ENCODE results near the gene BCL2L1.

BCL2L1 gene

DNA sequence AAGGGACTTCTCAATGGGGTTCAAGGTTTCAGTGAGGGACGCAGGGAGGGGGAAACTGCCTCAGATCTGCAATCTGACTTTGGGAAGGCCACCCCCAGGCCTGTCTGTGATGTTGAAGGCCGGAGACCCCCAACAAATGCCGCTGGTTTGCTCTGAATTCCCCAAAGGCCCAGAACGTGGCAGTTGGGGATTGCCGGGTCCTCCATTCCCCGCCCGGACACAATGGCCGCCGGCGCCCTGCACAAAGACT is 326 bp upstream of the BCL2L1 start:
- peak overlapping the region; percentile 96 for H3K27ac ChIP-seq
- peak overlapping the region; percentile 83 to 100 for H3K4me3 ChIP-seq (ENCODE audit: low read depth in 1 of 2, low read length in 1 of 2)
- peaks cover 68 to 71% of the 10 kb centered on the region in 2 experiments for H3K4me1 ChIP-seq (ENCODE audit: control insufficient read depth in 1 of 2, insufficient read depth in 1 of 2, low read depth in 1 of 2, low read length in 1 of 2)
- H3K9me3 ChIP-seq, result no peaks in the 10 kb centered on the region
- no peaks in the 10 kb centered on the region for H3K27me3 ChIP-seq
- TF ChIP-seq, protein P1, sequence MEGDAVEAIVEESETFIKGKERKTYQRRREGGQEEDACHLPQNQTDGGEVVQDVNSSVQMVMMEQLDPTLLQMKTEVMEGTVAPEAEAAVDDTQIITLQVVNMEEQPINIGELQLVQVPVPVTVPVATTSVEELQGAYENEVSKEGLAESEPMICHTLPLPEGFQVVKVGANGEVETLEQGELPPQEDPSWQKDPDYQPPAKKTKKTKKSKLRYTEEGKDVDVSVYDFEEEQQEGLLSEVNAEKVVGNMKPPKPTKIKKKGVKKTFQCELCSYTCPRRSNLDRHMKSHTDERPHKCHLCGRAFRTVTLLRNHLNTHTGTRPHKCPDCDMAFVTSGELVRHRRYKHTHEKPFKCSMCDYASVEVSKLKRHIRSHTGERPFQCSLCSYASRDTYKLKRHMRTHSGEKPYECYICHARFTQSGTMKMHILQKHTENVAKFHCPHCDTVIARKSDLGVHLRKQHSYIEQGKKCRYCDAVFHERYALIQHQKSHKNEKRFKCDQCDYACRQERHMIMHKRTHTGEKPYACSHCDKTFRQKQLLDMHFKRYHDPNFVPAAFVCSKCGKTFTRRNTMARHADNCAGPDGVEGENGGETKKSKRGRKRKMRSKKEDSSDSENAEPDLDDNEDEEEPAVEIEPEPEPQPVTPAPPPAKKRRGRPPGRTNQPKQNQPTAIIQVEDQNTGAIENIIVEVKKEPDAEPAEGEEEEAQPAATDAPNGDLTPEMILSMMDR (IDR thresholded peaks at IDR 0.05), result no peak
- peaks cover 10% of the 10 kb centered on the region for H3K36me3 ChIP-seq

DNA sequence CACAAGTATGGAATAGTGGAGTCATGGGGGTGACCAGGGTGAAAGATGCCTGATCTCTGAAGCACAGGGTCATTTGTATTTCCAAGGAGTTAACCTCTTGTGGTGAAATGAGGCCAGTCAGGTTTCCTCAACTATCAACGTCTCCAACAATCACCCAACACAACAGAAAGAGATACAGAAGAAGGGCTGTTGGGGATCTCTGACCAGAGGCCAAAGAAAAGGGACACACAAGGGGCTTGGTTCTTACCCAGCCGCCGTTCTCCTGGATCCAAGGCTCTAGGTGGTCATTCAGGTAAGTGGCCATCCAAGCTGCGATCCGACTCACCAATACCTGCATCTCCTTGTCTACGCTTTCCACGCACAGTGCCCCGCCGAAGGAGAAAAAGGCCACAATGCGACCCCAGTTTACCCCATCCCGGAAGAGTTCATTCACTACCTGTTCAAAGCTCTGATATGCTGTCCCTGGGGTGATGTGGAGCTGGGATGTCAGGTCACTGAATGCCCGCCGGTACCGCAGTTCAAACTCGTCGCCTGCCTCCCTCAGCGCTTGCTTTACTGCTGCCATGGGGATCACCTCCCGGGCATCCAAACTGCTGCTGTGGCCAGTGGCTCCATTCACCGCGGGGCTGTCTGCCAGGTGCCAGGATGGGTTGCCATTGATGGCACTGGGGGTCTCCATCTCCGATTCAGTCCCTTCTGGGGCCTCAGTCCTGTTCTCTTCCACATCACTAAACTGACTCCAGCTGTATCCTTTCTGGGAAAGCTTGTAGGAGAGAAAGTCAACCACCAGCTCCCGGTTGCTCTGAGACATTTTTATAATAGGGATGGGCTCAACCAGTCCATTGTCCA is 1.0 kb downstream of the BCL2L1 start:
- peaks cover 15% of the 10 kb centered on the region for H3K36me3 ChIP-seq
- TF ChIP-seq, protein P1 (IDR thresholded peaks at IDR 0.05), result no peak
- peaks cover 61 to 68% of the 10 kb centered on the region in 2 experiments for H3K4me1 ChIP-seq (ENCODE audit: control insufficient read depth in 1 of 2, insufficient read depth in 1 of 2, low read depth in 1 of 2, low read length in 1 of 2)
- H3K27me3 ChIP-seq, result no peaks in the 10 kb centered on the region
- H3K27ac ChIP-seq, result peak overlapping the region; percentile 96
- H3K9me3 ChIP-seq, result no peaks in the 10 kb centered on the region
- H3K4me3 ChIP-seq (ENCODE audit: low read depth in 1 of 2, low read length in 1 of 2), result peak overlapping the region; percentile 83 to 100

DNA sequence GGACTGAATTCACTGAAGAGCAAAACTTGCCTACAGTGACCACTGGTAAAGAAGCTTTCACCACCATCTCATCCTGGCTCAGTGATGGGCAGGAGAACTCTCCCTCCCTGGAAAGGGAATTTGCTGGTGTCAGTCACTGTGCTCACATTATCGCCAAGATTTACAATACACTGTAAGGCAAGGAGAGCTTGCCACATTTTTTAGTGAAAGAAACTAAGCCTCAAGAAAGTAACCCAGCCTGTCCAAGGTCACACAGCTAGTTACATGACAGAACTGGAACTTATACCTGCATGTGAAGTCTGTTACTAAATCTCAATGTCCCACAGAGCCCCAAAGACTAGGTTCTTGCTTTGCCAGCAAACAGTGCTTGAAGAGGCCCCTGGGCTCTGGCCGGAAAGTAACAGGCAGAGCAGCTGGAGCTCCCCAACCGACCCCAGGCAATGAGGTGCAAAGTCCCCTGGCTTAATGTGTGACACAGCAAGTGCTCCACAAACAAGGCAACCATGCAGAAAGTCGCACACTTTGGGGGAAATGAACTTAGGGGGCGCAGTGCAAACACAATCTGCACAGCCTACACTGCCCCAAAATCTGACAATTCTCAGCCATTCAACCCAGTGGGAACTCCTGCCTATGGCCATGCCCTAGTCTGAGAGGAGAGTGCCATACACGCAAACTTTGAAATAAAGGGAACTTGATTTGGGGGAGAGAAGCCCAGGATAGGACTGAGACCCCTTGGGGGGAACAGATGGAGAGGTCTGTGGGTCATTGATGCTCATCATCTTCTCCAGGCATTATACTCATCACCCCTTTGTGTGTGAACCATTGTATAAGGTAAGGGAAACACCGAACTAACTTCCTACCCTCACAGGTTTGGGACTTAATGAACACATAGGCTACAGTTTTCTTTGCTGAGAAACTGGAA is 1.9 kb downstream of the BCL2L1 start:
- TF ChIP-seq, protein P1 (IDR thresholded peaks at IDR 0.05), result no peak
- peaks cover 56 to 60% of the 10 kb centered on the region in 2 experiments for H3K4me1 ChIP-seq (ENCODE audit: control insufficient read depth in 1 of 2, insufficient read depth in 1 of 2, low read depth in 1 of 2, low read length in 1 of 2)
- H3K4me3 ChIP-seq (ENCODE audit: low read depth in 1 of 2, low read length in 1 of 2), result peak overlapping the region; percentile 4 to 22
- H3K36me3 ChIP-seq, result peaks cover 21% of the 10 kb centered on the region
- H3K27ac ChIP-seq, result peak overlapping the region; percentile 96
- H3K9me3 ChIP-seq, result no peaks in the 10 kb centered on the region
- H3K27me3 ChIP-seq, result no peaks in the 10 kb centered on the region

DNA sequence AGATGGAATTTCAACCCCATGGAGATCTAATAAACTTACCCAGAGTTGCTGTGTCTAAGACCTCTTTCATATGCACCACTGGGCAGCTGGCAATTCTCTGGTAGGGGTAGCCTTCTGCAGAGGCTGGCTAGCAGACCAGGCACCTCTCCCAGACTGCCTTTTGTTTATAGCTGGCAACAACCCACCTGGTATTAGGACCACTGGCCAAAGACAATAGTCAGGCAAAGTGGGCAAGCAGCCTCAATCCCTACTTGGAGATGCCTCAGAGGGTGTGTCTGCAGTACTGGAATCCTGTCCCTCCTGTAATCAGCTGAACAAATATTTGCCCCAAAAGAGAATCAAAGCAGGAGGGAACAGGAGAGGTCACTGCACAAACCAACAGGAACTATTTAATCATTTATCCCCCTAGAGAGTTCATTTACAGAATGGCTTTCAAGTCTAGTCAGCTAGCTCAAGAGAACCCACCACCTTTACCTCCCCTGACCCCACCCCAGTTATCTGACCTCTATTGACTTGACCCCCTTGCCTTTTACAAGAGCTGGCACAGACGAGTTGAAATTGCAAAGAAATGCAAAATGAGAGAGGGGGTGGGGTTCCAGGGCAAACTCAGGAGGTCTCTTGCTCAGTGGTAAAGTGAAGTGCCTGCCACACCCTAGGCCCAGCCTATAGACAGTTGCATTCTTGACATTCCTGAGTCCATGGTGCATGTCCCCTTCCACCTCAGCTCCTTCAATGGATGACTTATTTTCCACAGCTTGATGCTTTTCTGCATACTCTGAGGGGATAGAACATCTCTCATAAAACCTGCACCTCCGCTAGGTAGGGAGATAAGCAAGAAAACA is 2.8 kb downstream of the BCL2L1 start:
- H3K27me3 ChIP-seq, result no peaks in the 10 kb centered on the region
- H3K9me3 ChIP-seq, result no peaks in the 10 kb centered on the region
- TF ChIP-seq, protein P1 (IDR thresholded peaks at IDR 0.05), result no peak
- peaks cover 21% of the 10 kb centered on the region for H3K36me3 ChIP-seq
- peak overlapping the region; percentile 68 for H3K27ac ChIP-seq
- H3K4me3 ChIP-seq (ENCODE audit: low read depth in 1 of 2, low read length in 1 of 2), result peak overlapping the region in 1 of 2 experiments; percentile 17
- H3K4me1 ChIP-seq (ENCODE audit: control insufficient read depth in 1 of 2, insufficient read depth in 1 of 2, low read depth in 1 of 2, low read length in 1 of 2), result peaks cover 55 to 60% of the 10 kb centered on the region in 2 experiments

Measured in neutrophil (primary cell).